Measurements from ENCODE around the gene G0S2. TPM values are rescaled to one million over a fixed set of nuclear protein-coding genes. Genes with fewer than 3 reads are reported as not detected.
"Not testable (repeated sequence)": the region's sequence is repeated elsewhere in the genome, so short reads cannot be mapped to it uniquely, and the experiment has no call there.

The G0S2 gene
- total RNA-seq, 4 donors from 2014 or later: 1.8 to 84.2 (median 26.9) TPM

DNA sequence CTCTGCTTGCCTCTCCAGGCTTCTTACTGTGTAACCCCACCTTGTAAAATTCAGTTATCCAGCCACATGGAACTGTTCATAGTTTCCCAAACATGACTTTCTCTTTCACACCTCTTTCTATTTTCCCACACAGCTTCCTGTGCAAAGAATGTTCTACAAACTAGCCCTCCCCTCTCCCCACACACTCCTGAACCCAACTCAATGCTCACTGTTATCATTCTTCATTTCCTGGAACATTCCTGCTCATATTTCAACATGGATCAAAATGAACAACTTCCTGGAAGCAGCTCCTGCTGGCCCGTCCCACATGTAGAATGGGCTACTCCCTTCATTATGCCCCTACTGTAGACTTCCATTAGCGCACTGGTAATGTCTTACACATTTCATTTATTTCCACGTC lies 21.9 kb downstream of the G0S2 start:
- Histone ChIP-seq H3K9me3 (no peaks in the 10 kb centered on the region), H3K4me1 (peaks cover 0 to 11% (median 3%) of the 10 kb centered on the region in 4 donors), H3K4me3 (no peak overlapping the region), H3K36me3 (no peaks in the 10 kb centered on the region), H3K27me3 (no peaks in the 10 kb centered on the region), H3K27ac (no peak overlapping the region)
- 81% methylated on average over 3 of the region's 3 CpGs for WGBS, 2 donors (ENCODE audit: low coverage in 1 of 2)
- TF ChIP-seq POLR2AphosphoS5 (IDR thresholded peaks at IDR 0.05) (no peak), EP300 (IDR thresholded peaks at IDR 0.05; ENCODE audit: low read depth) (no peak), POLR2A (IDR thresholded peaks at IDR 0.05) (no peak)
- TF ChIP-seq, protein P1, sequence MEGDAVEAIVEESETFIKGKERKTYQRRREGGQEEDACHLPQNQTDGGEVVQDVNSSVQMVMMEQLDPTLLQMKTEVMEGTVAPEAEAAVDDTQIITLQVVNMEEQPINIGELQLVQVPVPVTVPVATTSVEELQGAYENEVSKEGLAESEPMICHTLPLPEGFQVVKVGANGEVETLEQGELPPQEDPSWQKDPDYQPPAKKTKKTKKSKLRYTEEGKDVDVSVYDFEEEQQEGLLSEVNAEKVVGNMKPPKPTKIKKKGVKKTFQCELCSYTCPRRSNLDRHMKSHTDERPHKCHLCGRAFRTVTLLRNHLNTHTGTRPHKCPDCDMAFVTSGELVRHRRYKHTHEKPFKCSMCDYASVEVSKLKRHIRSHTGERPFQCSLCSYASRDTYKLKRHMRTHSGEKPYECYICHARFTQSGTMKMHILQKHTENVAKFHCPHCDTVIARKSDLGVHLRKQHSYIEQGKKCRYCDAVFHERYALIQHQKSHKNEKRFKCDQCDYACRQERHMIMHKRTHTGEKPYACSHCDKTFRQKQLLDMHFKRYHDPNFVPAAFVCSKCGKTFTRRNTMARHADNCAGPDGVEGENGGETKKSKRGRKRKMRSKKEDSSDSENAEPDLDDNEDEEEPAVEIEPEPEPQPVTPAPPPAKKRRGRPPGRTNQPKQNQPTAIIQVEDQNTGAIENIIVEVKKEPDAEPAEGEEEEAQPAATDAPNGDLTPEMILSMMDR (IDR thresholded peaks at IDR 0.05): no peak
- DNase-seq: no peak
- intact Hi-C loops (cut with DNase I; ENCODE audit: low total_unique reads) (no loop called here), in situ Hi-C loops (cut with MboI; ENCODE audit: low pct_ligation_motif_present in 1 of 4, low pct_unique_long_range_greater_than_20kb in 1 of 4, low sequenced_read_pairs in 3 of 4) (loop anchor here in 3 of 4 donors (5.0 to 10.0 kb wide), 2 partner anchors 120 to 122 kb away; no protein-coding TSS in a partner anchor)

DNA sequence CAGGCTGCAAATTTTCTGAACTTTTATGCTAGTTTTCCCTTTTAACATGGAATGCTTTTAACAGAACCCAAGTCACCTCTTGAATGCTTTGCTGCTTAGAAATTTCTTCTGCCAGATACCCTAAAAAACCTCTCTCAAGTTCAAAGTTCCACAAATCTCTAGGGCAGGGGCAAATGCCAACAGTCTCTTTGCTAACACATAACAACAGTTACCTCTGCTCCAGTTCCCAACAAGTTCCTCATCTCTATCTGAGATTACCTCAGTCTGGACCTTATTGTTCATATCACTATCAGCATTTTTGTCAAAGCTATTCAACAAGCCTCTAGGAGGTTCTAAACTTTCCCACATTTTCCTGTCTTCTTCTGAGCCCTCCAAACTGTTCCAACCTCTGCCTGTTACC lies 25.5 kb downstream of the G0S2 start:
- DNase-seq; intact Hi-C loops (cut with DNase I; ENCODE audit: low total_unique reads): not testable (repeated sequence)

DNA sequence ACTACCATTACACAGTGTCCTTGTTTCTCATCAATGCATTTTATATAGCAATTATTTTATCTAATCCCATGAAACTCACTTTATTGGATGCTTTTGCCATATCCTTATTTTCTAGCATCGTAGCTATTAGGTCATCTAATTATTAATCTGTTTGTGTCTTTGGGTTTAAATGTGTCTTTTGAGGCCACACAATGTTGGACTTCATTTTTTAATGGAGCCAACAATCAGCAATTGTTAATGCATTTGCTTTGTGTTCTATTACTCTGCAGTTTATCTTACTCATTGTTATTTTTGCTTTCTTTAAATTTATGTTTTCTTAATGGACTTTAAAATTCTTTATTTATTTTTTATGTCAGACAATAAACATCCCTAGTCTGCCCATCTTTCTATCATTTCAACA lies 27.6 kb downstream of the G0S2 start:
- in situ Hi-C loops (cut with MboI; ENCODE audit: low pct_ligation_motif_present in 1 of 4, low pct_unique_long_range_greater_than_20kb in 1 of 4, low sequenced_read_pairs in 3 of 4) (no loop called here), intact Hi-C loops (cut with DNase I; ENCODE audit: low total_unique reads) (no loop called here)

More for the DNA sequence above, 25.5 kb downstream of the G0S2 start:
- in situ Hi-C loops (cut with MboI; ENCODE audit: low pct_ligation_motif_present in 1 of 4, low pct_unique_long_range_greater_than_20kb in 1 of 4, low sequenced_read_pairs in 3 of 4); H3K27me3 ChIP-seq; H3K4me1 ChIP-seq; H3K9me3 ChIP-seq; H3K4me3 ChIP-seq; H3K36me3 ChIP-seq; H3K27ac ChIP-seq: not testable (repeated sequence)

DNA sequence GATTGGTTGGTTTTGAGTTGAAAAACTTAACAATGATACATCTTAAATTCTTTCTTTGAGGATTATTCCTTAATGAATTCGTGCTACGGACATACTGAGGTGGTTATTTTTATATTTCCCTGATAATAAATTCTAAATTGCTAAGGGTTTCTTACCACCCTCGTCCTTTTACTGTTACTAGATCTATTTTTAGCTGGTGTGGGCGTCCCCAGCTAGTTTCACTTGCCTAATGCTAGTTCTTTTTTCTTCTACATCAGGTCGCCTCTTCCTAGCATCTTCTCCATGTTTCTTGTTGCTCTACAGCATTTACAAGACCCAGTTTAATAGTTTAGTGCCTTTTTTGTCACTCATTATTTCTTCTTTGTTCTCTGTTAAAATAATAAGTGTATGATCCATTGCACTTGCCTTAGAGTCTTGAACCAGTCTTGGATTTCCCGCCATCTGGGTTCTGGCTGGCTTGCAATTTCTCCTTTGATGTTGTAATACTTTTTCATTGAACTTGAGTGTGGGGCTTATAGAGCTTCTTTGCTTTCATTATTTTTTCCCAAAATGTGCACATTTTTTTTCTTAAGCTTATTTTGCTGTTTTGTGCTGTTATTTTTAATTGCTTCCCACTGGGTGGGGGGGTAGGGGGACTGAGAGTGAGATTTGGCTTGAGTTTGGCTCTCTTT lies 28.8 kb downstream of the G0S2 start:
- H3K4me3 ChIP-seq: no peak overlapping the region
- H3K9me3 ChIP-seq: no peaks in the 10 kb centered on the region
- intact Hi-C loops (cut with DNase I; ENCODE audit: low total_unique reads): no loop called here
- 54 to 70% methylated on average over 6 of the region's 6 CpGs for WGBS, 2 donors (ENCODE audit: low coverage in 1 of 2)
- no peak for DNase-seq
- H3K4me1 ChIP-seq: no peaks in the 10 kb centered on the region
- TF ChIP-seq EP300 (IDR thresholded peaks at IDR 0.05; ENCODE audit: low read depth) (no peak), POLR2AphosphoS5 (IDR thresholded peaks at IDR 0.05) (no peak), POLR2A (IDR thresholded peaks at IDR 0.05) (no peak)
- TF ChIP-seq, protein P1 (IDR thresholded peaks at IDR 0.05): no peak
- H3K27me3 ChIP-seq: no peaks in the 10 kb centered on the region
- H3K36me3 ChIP-seq: no peaks in the 10 kb centered on the region
- no peak overlapping the region for H3K27ac ChIP-seq
- in situ Hi-C loops (cut with MboI; ENCODE audit: low pct_ligation_motif_present in 1 of 4, low pct_unique_long_range_greater_than_20kb in 1 of 4, low sequenced_read_pairs in 3 of 4): no loop called here

More for the DNA sequence above, 27.6 kb downstream of the G0S2 start:
- Histone ChIP-seq H3K27ac (no peak overlapping the region), H3K4me3 (no peak overlapping the region), H3K9me3 (no peaks in the 10 kb centered on the region), H3K27me3 (no peaks in the 10 kb centered on the region), H3K4me1 (no peaks in the 10 kb centered on the region), H3K36me3 (no peaks in the 10 kb centered on the region)
- 50 to 87% methylated on average over 1 of the region's 1 CpG for WGBS, 2 donors (ENCODE audit: low coverage in 1 of 2)
- no peak for TF ChIP-seq EP300 (IDR thresholded peaks at IDR 0.05; ENCODE audit: low read depth)
- TF ChIP-seq POLR2A (IDR thresholded peaks at IDR 0.05): no peak
- TF ChIP-seq, protein P1 (IDR thresholded peaks at IDR 0.05): no peak
- no peak for TF ChIP-seq POLR2AphosphoS5 (IDR thresholded peaks at IDR 0.05)
- no peak for DNase-seq

DNA sequence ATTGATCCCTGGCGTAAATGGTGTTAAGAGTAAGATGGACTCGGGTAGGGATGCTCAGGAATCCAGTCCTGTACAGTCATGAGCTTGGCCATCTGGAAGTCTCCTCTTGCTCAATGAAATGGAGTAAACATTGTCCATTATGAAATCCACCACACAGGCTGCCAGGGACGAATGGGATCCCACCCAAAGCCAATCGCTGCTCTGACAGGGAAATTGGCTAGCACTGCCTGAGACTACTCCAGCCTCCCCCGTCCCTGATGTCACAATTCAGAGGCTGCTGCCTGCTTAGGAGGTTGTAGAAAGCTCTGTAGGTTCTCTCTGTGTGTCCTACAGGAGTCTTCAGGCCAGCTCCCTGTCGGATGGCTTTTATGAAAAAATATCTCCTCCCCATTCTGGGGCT lies 29.4 kb downstream of the G0S2 start, which contains the start of gene HSD11B1:
TSS of gene HSD11B1 (plus strand) at position 263 of the 400 bp plus-strand sequence. CDS start at position 360, 97 bp downstream.
- Histone ChIP-seq H3K27ac (peak within 1 kb of the TSS in 1 of 4 donors; percentile 37), H3K4me1 (no peaks in the 10 kb centered on the region), H3K9me3 (no peaks in the 10 kb centered on the region), H3K36me3 (no peaks in the 10 kb centered on the region), H3K4me3 (no peak within 1 kb of the TSS), H3K27me3 (no peaks in the 10 kb centered on the region)
- WGBS, 2 donors (ENCODE audit: low coverage in 1 of 2): 67 to 86% methylated on average over 1 to 6 of the region's 6 CpGs
- DNase-seq: peak; percentile 57
- TF ChIP-seq POLR2A (IDR thresholded peaks at IDR 0.05): no peak
- peak; percentile 35 to 75 (median 47) for TF ChIP-seq POLR2AphosphoS5 (IDR thresholded peaks at IDR 0.05)
- no peak for TF ChIP-seq EP300 (IDR thresholded peaks at IDR 0.05; ENCODE audit: low read depth)
- TF ChIP-seq, protein P1 (IDR thresholded peaks at IDR 0.05): no peak
- intact Hi-C loops (cut with DNase I; ENCODE audit: low total_unique reads): no loop called here
- in situ Hi-C loops (cut with MboI; ENCODE audit: low pct_ligation_motif_present in 1 of 4, low pct_unique_long_range_greater_than_20kb in 1 of 4, low sequenced_read_pairs in 3 of 4): no loop called here

Data from transverse colon (tissue), 4 donors.